ENCODE measurements around the gene IFRD1.

DNA sequence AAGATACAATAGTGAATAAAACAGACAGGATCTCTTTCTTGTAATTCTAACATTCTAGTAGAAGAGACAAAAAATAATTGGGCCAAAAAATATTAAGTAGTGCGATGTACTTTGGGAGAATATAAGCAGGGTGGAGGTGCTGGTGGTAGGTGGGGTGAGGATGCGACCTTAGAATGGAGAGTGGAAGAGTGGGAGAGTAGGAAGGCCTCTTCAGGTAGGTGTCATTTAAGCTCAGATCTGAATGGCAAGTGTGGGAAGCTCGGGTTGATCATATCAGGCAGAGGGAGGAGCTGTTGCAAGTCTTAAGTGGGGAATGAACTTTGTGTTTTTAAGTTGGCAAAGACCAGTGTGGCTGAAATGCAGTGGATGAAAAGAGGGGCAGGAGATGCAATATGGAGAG, 3.8 kb upstream of the IFRD1 start:
- TF ChIP-seq, protein P1, sequence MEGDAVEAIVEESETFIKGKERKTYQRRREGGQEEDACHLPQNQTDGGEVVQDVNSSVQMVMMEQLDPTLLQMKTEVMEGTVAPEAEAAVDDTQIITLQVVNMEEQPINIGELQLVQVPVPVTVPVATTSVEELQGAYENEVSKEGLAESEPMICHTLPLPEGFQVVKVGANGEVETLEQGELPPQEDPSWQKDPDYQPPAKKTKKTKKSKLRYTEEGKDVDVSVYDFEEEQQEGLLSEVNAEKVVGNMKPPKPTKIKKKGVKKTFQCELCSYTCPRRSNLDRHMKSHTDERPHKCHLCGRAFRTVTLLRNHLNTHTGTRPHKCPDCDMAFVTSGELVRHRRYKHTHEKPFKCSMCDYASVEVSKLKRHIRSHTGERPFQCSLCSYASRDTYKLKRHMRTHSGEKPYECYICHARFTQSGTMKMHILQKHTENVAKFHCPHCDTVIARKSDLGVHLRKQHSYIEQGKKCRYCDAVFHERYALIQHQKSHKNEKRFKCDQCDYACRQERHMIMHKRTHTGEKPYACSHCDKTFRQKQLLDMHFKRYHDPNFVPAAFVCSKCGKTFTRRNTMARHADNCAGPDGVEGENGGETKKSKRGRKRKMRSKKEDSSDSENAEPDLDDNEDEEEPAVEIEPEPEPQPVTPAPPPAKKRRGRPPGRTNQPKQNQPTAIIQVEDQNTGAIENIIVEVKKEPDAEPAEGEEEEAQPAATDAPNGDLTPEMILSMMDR (IDR thresholded peaks at IDR 0.05): no peak
- TF ChIP-seq POLR2A (IDR thresholded peaks at IDR 0.05) (no peak), EP300 (IDR thresholded peaks at IDR 0.05) (no peak), POLR2AphosphoS5 (IDR thresholded peaks at IDR 0.05) (no peak)

All from stomach (tissue), 4 donors.